Measurements from ENCODE around the gene CAP1. TPM values are rescaled to one million over a fixed set of nuclear protein-coding genes. Genes with fewer than 3 reads are reported as not detected.

The CAP1 gene
- total and polyA plus RNA-seq, 2 of the 13 experiments (the other 11 are each of a cell fraction or from before 2014, with no cell fraction given): 174 to 195 TPM

DNA sequence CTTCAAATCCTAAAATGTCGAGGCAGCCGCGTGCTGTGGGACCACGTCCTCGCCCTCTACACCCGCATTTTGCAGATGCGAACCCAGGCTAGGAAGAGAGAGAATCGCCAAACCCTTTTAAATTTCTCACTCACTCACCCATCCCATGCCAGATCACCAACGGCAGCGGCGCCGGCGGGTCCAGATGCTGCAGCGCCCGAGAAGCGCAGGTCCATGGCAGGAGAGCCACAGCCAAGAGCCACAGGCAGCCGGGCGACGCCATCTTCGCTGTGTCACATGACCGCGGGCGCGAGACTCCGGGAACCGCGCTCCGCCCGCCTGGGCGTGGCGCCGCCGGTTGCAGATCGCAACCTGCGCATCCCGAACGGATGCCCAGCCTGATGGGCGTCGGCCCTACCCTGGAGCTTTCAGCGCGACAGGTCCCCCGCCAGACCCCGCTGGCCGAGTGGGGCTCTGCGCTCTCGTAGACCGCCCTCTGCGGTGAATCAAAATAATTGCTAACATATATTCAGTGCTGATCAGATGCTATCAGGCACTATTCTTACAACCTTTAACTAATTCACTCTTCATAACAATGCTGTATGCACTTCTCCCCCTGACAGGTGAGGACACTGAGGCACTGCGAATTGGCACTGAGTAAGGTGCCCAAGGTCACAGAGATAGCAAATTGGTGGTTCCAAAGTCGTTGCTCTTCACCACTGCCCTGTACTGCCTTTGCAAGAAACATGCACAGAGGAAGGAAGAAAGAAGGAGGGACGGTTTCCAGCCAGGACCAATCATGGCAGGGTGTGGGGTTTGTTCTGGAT is 56.7 kb downstream of the CAP1 start, which contains the start of gene PPT1 (continued):
- TF ChIP-seq NCOA1 (CRISPR knock-in tag; IDR thresholded peaks at IDR 0.05) (0 out of 2 replicates have a peak, but pooled peaks have one; percentile 55), ZNF550 (CRISPR knock-in tag; IDR thresholded peaks at IDR 0.05; ENCODE audit: borderline replicate concordance) (no peak), KDM4B (CRISPR knock-in tag; IDR thresholded peaks at IDR 0.05) (no peak), ZFX (CRISPR knock-in tag; IDR thresholded peaks at IDR 0.05; ENCODE audit: low read depth) (no peak), KDM6A (CRISPR knock-in tag; IDR thresholded peaks at IDR 0.05; ENCODE audit: low read depth) (peak; percentile 16; the same call in 1 of the 2 replicates), BRD4 (CRISPR knock-in tag; IDR thresholded peaks at IDR 0.05) (peak; percentile 84), RFX5 (IDR thresholded peaks at IDR 0.05; ENCODE audit: low read depth, low read length) (no peak), ZBTB8A (CRISPR knock-in tag; IDR thresholded peaks at IDR 0.05; ENCODE audit: borderline replicate concordance, low read depth) (no peak), ZNF883 (CRISPR knock-in tag; IDR thresholded peaks at IDR 0.05; ENCODE audit: not compliant biosample characterization) (no peak), JUNB (CRISPR knock-in tag; IDR thresholded peaks at IDR 0.05; ENCODE audit: borderline replicate concordance) (0 out of 2 replicates have a peak, but pooled peaks have one; percentile 40), ZSCAN12 (CRISPR knock-in tag; IDR thresholded peaks at IDR 0.05) (no peak), HDAC1 (CRISPR knock-in tag; IDR thresholded peaks at IDR 0.05) (peak; percentile 91), MIER3 (CRISPR knock-in tag; IDR thresholded peaks at IDR 0.05; ENCODE audit: borderline replicate concordance) (0 out of 2 replicates have a peak, but pooled peaks have one; percentile 22), ZNF468 (CRISPR knock-in tag; IDR thresholded peaks at IDR 0.05) (0 out of 2 replicates have a peak, but pooled peaks have one; percentile 14), HNRNPK (IDR thresholded peaks at IDR 0.05; ENCODE audit: low read depth, low read length, poor library complexity, severe bottlenecking) (no peak), KLF12 (CRISPR knock-in tag; IDR thresholded peaks at IDR 0.05; ENCODE audit: borderline replicate concordance) (peak; percentile 96; the same call in 1 of the 2 replicates), GTF3A (CRISPR knock-in tag; conservative IDR thresholded peaks at IDR 0.05) (no peak), NCOA5 (CRISPR knock-in tag; IDR thresholded peaks at IDR 0.05) (no peak), ZKSCAN5 (CRISPR knock-in tag; IDR thresholded peaks at IDR 0.05) (no peak)
- TF ChIP-seq, protein P1, sequence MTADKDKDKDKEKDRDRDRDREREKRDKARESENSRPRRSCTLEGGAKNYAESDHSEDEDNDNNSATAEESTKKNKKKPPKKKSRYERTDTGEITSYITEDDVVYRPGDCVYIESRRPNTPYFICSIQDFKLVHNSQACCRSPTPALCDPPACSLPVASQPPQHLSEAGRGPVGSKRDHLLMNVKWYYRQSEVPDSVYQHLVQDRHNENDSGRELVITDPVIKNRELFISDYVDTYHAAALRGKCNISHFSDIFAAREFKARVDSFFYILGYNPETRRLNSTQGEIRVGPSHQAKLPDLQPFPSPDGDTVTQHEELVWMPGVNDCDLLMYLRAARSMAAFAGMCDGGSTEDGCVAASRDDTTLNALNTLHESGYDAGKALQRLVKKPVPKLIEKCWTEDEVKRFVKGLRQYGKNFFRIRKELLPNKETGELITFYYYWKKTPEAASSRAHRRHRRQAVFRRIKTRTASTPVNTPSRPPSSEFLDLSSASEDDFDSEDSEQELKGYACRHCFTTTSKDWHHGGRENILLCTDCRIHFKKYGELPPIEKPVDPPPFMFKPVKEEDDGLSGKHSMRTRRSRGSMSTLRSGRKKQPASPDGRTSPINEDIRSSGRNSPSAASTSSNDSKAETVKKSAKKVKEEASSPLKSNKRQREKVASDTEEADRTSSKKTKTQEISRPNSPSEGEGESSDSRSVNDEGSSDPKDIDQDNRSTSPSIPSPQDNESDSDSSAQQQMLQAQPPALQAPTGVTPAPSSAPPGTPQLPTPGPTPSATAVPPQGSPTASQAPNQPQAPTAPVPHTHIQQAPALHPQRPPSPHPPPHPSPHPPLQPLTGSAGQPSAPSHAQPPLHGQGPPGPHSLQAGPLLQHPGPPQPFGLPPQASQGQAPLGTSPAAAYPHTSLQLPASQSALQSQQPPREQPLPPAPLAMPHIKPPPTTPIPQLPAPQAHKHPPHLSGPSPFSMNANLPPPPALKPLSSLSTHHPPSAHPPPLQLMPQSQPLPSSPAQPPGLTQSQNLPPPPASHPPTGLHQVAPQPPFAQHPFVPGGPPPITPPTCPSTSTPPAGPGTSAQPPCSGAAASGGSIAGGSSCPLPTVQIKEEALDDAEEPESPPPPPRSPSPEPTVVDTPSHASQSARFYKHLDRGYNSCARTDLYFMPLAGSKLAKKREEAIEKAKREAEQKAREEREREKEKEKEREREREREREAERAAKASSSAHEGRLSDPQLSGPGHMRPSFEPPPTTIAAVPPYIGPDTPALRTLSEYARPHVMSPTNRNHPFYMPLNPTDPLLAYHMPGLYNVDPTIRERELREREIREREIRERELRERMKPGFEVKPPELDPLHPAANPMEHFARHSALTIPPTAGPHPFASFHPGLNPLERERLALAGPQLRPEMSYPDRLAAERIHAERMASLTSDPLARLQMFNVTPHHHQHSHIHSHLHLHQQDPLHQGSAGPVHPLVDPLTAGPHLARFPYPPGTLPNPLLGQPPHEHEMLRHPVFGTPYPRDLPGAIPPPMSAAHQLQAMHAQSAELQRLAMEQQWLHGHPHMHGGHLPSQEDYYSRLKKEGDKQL (CRISPR knock-in tag; IDR thresholded peaks at IDR 0.05; ENCODE audit: low read depth): no peak
- TF ChIP-seq, protein P2, sequence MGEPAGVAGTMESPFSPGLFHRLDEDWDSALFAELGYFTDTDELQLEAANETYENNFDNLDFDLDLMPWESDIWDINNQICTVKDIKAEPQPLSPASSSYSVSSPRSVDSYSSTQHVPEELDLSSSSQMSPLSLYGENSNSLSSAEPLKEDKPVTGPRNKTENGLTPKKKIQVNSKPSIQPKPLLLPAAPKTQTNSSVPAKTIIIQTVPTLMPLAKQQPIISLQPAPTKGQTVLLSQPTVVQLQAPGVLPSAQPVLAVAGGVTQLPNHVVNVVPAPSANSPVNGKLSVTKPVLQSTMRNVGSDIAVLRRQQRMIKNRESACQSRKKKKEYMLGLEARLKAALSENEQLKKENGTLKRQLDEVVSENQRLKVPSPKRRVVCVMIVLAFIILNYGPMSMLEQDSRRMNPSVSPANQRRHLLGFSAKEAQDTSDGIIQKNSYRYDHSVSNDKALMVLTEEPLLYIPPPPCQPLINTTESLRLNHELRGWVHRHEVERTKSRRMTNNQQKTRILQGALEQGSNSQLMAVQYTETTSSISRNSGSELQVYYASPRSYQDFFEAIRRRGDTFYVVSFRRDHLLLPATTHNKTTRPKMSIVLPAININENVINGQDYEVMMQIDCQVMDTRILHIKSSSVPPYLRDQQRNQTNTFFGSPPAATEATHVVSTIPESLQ (CRISPR knock-in tag; conservative IDR thresholded peaks at IDR 0.05): peak; percentile 42; the same call in 1 of the 2 replicates
- TF ChIP-seq, protein P3, sequence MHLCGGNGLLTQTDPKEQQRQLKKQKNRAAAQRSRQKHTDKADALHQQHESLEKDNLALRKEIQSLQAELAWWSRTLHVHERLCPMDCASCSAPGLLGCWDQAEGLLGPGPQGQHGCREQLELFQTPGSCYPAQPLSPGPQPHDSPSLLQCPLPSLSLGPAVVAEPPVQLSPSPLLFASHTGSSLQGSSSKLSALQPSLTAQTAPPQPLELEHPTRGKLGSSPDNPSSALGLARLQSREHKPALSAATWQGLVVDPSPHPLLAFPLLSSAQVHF (CRISPR knock-in tag; IDR thresholded peaks at IDR 0.05): peak; percentile 80; the same call in 1 of the 2 replicates
